NB4 (cell line): ENCODE results near the gene PHRF1.

Source experiments
- TF ChIP-seq, protein P1 (sequence below): IDR thresholded peaks from one replicate; pipeline ENCODE4 v1.5.1; 2012; ENCODE audit warnings: low read depth, low read length
- TF ChIP-seq, protein P2 (sequence below): IDR thresholded peaks from 2 replicates; pipeline ENCODE4 v1.6.1; 2011; ENCODE audit warnings: low read depth, low read length

DNA sequence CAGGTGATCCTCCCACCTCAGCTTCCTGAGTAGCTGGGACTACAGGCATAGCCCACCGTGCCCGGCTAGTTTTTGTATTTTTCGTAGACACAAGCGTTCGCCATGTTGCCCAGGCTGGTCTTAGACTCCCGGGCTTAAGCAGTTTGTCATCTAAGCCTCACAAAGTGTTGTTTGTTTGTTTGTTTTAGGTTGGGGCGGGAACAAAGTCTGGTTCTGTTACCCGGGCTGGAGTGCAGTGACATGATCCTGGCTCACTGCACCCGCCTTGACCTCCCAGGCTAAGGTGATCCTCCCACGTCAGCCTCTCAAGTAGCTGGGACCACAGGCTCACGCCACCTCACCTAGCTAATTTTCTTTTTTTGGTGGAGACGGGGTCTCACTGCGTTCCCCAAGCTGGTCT lies 26.9 kb downstream of the PHRF1 start:
- TF ChIP-seq, protein P1, sequence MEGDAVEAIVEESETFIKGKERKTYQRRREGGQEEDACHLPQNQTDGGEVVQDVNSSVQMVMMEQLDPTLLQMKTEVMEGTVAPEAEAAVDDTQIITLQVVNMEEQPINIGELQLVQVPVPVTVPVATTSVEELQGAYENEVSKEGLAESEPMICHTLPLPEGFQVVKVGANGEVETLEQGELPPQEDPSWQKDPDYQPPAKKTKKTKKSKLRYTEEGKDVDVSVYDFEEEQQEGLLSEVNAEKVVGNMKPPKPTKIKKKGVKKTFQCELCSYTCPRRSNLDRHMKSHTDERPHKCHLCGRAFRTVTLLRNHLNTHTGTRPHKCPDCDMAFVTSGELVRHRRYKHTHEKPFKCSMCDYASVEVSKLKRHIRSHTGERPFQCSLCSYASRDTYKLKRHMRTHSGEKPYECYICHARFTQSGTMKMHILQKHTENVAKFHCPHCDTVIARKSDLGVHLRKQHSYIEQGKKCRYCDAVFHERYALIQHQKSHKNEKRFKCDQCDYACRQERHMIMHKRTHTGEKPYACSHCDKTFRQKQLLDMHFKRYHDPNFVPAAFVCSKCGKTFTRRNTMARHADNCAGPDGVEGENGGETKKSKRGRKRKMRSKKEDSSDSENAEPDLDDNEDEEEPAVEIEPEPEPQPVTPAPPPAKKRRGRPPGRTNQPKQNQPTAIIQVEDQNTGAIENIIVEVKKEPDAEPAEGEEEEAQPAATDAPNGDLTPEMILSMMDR = no peak
- TF ChIP-seq, protein P2, sequence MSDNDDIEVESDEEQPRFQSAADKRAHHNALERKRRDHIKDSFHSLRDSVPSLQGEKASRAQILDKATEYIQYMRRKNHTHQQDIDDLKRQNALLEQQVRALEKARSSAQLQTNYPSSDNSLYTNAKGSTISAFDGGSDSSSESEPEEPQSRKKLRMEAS = no peak
